ENCODE data around the gene ZNF850. TPM values are rescaled to one million over a fixed set of nuclear protein-coding genes. Genes with fewer than 3 reads are reported as not detected.

ZNF850 gene
- polyA plus RNA-seq, 1 of the 3 experiments (the other 2 are of a cell fraction): 1.6 TPM

DNA sequence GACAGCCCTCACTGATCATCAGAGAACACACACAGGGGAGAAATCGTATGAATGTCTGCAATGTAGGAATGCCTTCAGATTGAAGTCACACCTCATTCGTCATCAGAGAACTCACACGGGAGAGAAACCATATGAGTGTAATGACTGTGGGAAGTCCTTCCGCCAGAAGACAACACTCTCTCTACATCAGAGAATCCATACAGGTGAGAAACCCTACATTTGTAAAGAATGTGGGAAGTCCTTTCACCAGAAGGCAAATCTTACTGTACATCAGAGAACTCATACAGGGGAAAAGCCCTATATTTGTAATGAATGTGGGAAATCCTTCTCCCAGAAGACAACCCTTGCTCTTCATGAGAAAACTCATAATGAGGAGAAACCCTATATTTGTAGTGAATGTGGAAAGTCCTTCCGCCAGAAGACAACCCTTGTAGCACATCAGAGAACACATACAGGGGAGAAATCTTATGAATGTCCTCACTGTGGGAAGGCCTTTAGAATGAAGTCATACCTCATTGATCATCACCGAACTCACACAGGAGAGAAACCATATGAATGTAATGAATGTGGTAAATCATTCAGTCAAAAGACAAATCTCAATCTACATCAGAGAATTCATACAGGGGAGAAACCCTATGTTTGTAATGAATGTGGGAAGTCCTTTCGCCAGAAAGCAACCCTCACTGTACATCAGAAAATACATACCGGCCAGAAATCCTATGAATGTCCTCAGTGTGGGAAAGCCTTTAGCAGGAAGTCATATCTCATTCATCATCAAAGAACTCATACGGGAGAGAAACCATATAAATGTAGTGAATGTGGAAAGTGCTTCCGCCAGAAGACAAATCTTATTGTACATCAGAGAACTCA is 52.7 kb downstream of the ZNF850 start:
- no peaks in the 10 kb centered on the region for H3K27me3 ChIP-seq (ENCODE audit: insufficient read depth)
- H3K4me1 ChIP-seq (ENCODE audit: control insufficient read depth in 1 of 2, insufficient read depth in 2 of 2, low read depth in 1 of 2, low read length in 1 of 2): no peaks in the 10 kb centered on the region
- TF ChIP-seq SMC3 (IDR thresholded peaks at IDR 0.05; ENCODE audit: low read depth, low read length): no peak
- no peak overlapping the region for H3K27ac ChIP-seq (ENCODE audit: low read depth in 2 of 2, low read length in 1 of 2)
- H3K4me2 ChIP-seq: no peak overlapping the region
- no peaks in the 10 kb centered on the region for H3K9me2 ChIP-seq
- peaks cover 5% of the 10 kb centered on the region for H3F3A ChIP-seq (replicated peaks; ENCODE audit: insufficient read depth)
- POLR2A ChIA-PET: no interaction called here
- H2AFZ ChIP-seq (ENCODE audit: low read depth): no peak overlapping the region
- H4K20me1 ChIP-seq (ENCODE audit: insufficient read depth): no peaks in the 10 kb centered on the region
- H3K4me3 ChIP-seq (ENCODE audit: low read depth in 2 of 2, low read length in 1 of 2): peak overlapping the region in 1 of 2 experiments; percentile 9; a peak in 1 of 4 replicates
- no peaks in the 10 kb centered on the region for H3K79me2 ChIP-seq (ENCODE audit: insufficient read depth)
- 94% methylated on average over 10 of the region's 10 CpGs for WGBS (ENCODE audit: low lambda C conversion rate)
- CTCF ChIA-PET: no interaction called here
- peaks cover 63% of the 10 kb centered on the region for H3K9me3 ChIP-seq
- peaks cover 49 to 75% of the 10 kb centered on the region in 2 experiments for H3K36me3 ChIP-seq (replicated peaks in 1 of 2; ENCODE audit: control insufficient read depth in 1 of 2, insufficient read depth in 2 of 2, low read length in 1 of 2)
- no peak overlapping the region for H3K9ac ChIP-seq
- no peak for DNase-seq

- Histone ChIP-seq H3K27me3 (ENCODE audit: insufficient read depth) (no peaks in the 10 kb centered on the region), H3K9me3 (peaks cover 42% of the 10 kb centered on the region), H3K36me3 (replicated peaks in 1 of 2; ENCODE audit: control insufficient read depth in 1 of 2, insufficient read depth in 2 of 2, low read length in 1 of 2) (peaks cover 18 to 73% of the 10 kb centered on the region in 2 experiments)
Measured at GRCh38 chr19:36709423-36709822, 63.2 kb downstream of the ZNF850 start.

GRCh38 chr19:36707134-36707533 is 65.5 kb downstream of the ZNF850 start:
- 79% methylated on average over 2 of the region's 2 CpGs for WGBS (ENCODE audit: low lambda C conversion rate)

More at GRCh38 chr19:36709423-36709822, 63.2 kb downstream of the ZNF850 start:
- H3K4me3 ChIP-seq (ENCODE audit: low read depth in 2 of 2, low read length in 1 of 2): no peak overlapping the region
- no peak for DNase-seq
- peaks cover 67% of the 10 kb centered on the region for H3K79me2 ChIP-seq (ENCODE audit: insufficient read depth)
- ChIA-PET POLR2A (no interaction called here), CTCF (no interaction called here)
- H2AFZ ChIP-seq (ENCODE audit: low read depth): no peak overlapping the region
- no peaks in the 10 kb centered on the region for H3K9me2 ChIP-seq
- H3K9ac ChIP-seq: no peak overlapping the region
- no peak overlapping the region for H3K4me2 ChIP-seq
- WGBS (ENCODE audit: low lambda C conversion rate): 97% methylated on average over 2 of the region's 2 CpGs
- TF ChIP-seq FOSL2 (IDR thresholded peaks at IDR 0.05; ENCODE audit: borderline replicate concordance, low read depth) (no peak), MEF2A (IDR thresholded peaks at IDR 0.05; ENCODE audit: borderline replicate concordance, low read depth) (no peak), TAF1 (IDR thresholded peaks at IDR 0.05; ENCODE audit: borderline replicate concordance, low read depth, low read length) (no peak)
- no peaks in the 10 kb centered on the region for H3K4me1 ChIP-seq (ENCODE audit: control insufficient read depth in 1 of 2, insufficient read depth in 2 of 2, low read depth in 1 of 2, low read length in 1 of 2)
- peaks cover 5% of the 10 kb centered on the region for H3F3A ChIP-seq (replicated peaks; ENCODE audit: insufficient read depth)
- H3K27ac ChIP-seq (ENCODE audit: low read depth in 2 of 2, low read length in 1 of 2): no peak overlapping the region
- no peaks in the 10 kb centered on the region for H4K20me1 ChIP-seq (ENCODE audit: insufficient read depth)

More at GRCh38 chr19:36707134-36707533, 65.5 kb downstream of the ZNF850 start:
- Histone ChIP-seq H3K9ac (no peak overlapping the region), H3K27me3 (ENCODE audit: insufficient read depth) (no peaks in the 10 kb centered on the region), H3K79me2 (ENCODE audit: insufficient read depth) (peaks cover 77% of the 10 kb centered on the region), H3K9me2 (no peaks in the 10 kb centered on the region), H2AFZ (ENCODE audit: low read depth) (no peak overlapping the region), H3K9me3 (peaks cover 37% of the 10 kb centered on the region), H4K20me1 (ENCODE audit: insufficient read depth) (no peaks in the 10 kb centered on the region), H3K4me2 (no peak overlapping the region), H3K36me3 (replicated peaks in 1 of 2; ENCODE audit: control insufficient read depth in 1 of 2, insufficient read depth in 2 of 2, low read length in 1 of 2) (peaks cover 2 to 50% of the 10 kb centered on the region in 2 experiments), H3K27ac (ENCODE audit: low read depth in 2 of 2, low read length in 1 of 2) (no peak overlapping the region), H3F3A (replicated peaks; ENCODE audit: insufficient read depth) (peaks cover 5% of the 10 kb centered on the region), H3K4me1 (ENCODE audit: control insufficient read depth in 1 of 2, insufficient read depth in 2 of 2, low read depth in 1 of 2, low read length in 1 of 2) (no peaks in the 10 kb centered on the region), H3K4me3 (ENCODE audit: low read depth in 2 of 2, low read length in 1 of 2) (no peak overlapping the region)
- TF ChIP-seq, protein P1, sequence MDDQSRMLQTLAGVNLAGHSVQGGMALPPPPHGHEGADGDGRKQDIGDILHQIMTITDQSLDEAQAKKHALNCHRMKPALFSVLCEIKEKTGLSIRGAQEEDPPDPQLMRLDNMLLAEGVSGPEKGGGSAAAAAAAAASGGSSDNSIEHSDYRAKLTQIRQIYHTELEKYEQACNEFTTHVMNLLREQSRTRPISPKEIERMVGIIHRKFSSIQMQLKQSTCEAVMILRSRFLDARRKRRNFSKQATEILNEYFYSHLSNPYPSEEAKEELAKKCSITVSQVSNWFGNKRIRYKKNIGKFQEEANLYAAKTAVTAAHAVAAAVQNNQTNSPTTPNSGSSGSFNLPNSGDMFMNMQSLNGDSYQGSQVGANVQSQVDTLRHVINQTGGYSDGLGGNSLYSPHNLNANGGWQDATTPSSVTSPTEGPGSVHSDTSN (IDR thresholded peaks at IDR 0.05): no peak
- no peak for TF ChIP-seq IRF3 (IDR thresholded peaks at IDR 0.05; ENCODE audit: low read depth, low read length)
- TF ChIP-seq NFIC (IDR thresholded peaks at IDR 0.05; ENCODE audit: borderline replicate concordance): no peak
- no peak for TF ChIP-seq RAD21 (IDR thresholded peaks at IDR 0.05; ENCODE audit: low read length)
- TF ChIP-seq TAF1 (IDR thresholded peaks at IDR 0.05; ENCODE audit: borderline replicate concordance, low read depth, low read length): no peak
- no peak for TF ChIP-seq MXI1 (IDR thresholded peaks at IDR 0.05; ENCODE audit: low read depth, low read length)
- no peak for TF ChIP-seq RCOR1 (IDR thresholded peaks at IDR 0.05; ENCODE audit: low read length)
- TF ChIP-seq FOXM1 (IDR thresholded peaks at IDR 0.05; ENCODE audit: low read depth): no peak
- no peak for TF ChIP-seq YY1 (IDR thresholded peaks at IDR 0.05; ENCODE audit: low read depth)
- no peak for TF ChIP-seq ELF1 (IDR thresholded peaks at IDR 0.05)
- no peak for DNase-seq
- ChIA-PET POLR2A (no interaction called here), CTCF (interaction anchor here (0.6 to 0.7 kb wide), 2 partner anchors 144 to 1435 kb away, joined by 3 to 4 read pairs; no protein-coding TSS in a partner anchor)

Measured in SK-N-SH (cell line).